Colonic mucosa (tissue), 4 donors: ENCODE results near the gene GLB1L3. TPM values are rescaled to one million over a fixed set of nuclear protein-coding genes. Genes with fewer than 3 reads are reported as not detected.

Experiments
- DNase-seq: peaks from one replicate; pipeline ENCODE4 v3.0.0-alpha.2; 2020
- H3K27ac ChIP-seq: fragments of 200-600 bp; one replicate; pipeline ENCODE4 v1.8.0; 2021
- H3K27me3 ChIP-seq: fragments of 200-600 bp; one replicate; pipeline ENCODE4 v1.8.0; 2021
- H3K36me3 ChIP-seq: fragments of 200-600 bp; one replicate; pipeline ENCODE4 v1.8.0; 2021
- H3K4me1 ChIP-seq: fragments of 200-600 bp; one replicate; pipeline ENCODE4 v1.8.0; 2021; ENCODE audit warnings: mild to moderate bottlenecking
- H3K4me3 ChIP-seq: fragments of 200-600 bp; one replicate; pipeline ENCODE4 v1.8.0; 2021
- H3K9ac ChIP-seq, 2 donors: one replicate each; pipeline ENCODE4 v1.7.0; 2013; ENCODE audit warnings: control low read depth in 2 of 2, low read depth in 2 of 2, low read length in 2 of 2
- H3K9me3 ChIP-seq: fragments of 200-600 bp; one replicate; pipeline ENCODE4 v1.8.0; 2021
- intact Hi-C: fragments of 100-400 bp; cut with DNase I; formaldehyde crosslinking; loops from one replicate; pipeline ENCODE4 v1.14.1; 2022
- total RNA-seq, 2 donors: library from RNA; stranded (reverse); fragmentation: NEBNext Ultra II Directional in 1 of 2; extraction: Animal tissue kit (Norgen Biotek cat#: 25700) in 1 of 2; gene quantifications; one replicate each; pipeline ENCODE4 v1.2.1, GENCODE V29; 2021
- TF ChIP-seq, protein P1 (sequence below): fragments of 200-600 bp; IDR thresholded peaks from one replicate; pipeline ENCODE4 v1.8.0; 2022; ENCODE audit warnings: antibody characterized with exemption, mild to moderate bottlenecking
- donor health status: healthy.
- donor health status: DM: no; HTN: no; CAD: no.
- donor health status: DM: no; HTN: no; CAD: no.

Gene GLB1L3, protein sequence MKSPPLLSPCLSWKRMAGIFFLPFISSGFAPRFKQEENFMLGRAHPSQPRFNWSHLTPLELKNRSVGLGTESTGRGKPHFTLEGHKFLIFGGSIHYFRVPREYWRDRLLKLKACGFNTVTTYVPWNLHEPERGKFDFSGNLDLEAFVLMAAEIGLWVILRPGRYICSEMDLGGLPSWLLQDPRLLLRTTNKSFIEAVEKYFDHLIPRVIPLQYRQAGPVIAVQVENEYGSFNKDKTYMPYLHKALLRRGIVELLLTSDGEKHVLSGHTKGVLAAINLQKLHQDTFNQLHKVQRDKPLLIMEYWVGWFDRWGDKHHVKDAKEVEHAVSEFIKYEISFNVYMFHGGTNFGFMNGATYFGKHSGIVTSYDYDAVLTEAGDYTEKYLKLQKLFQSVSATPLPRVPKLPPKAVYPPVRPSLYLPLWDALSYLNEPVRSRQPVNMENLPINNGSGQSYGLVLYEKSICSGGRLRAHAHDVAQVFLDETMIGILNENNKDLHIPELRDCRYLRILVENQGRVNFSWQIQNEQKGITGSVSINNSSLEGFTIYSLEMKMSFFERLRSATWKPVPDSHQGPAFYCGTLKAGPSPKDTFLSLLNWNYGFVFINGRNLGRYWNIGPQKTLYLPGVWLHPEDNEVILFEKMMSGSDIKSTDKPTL
- under 1 TPM in 1 of 2 donors, not detected in 1; 0.15 TPM for total RNA-seq

DNA sequence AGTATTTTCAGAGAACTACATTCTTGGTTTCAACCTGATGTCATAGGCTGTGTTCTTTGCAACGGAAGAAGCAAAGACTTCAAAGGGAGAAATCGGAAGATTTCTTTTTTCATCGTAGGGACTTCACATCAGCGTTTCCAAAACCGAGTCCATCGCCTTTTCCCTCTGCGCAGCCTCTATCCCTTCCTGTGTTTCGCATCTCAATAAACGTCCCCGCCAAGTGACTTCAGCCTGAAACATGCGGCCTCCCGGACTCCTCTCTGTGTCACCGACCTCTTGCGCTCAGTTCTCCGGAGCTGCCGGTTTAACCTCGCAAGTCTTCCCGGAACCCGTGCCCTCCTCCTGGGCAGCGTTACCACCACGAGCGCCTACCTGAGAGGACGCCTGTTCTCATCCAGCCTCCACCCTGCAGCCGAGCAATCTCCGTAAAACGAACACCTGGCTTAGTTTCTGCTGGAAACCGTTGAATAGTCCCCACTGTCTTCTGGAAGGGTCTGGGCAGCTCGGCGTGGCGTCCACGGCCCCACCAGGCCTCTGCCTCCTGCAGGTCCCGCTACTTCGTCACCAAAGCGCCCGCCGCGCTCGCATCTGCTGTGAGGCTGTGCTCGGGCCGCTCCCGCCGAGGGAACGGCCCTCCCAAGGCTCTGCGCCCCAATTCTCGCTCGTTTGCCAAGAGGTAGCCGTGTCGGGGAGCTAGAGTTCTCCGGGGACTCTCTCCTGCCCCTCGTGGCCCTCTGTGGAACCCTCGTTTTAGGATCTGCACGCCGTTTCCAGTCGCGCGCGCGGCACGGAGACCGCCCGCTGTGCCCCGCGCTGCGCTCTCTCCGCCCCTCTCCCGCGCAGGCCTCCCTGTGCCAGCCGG lies at the start of gene GLB1L3:
TSS of gene GLB1L3 (plus strand) at position 846 of the 862 bp plus-strand sequence. CDS start 362 bp downstream, outside the sequence.
- H3K27me3 ChIP-seq: peaks cover 58% of the 10 kb centered on the region
- no peak within 1 kb of the TSS for H3K27ac ChIP-seq
- intact Hi-C loops: no loop called here
- no peaks in the 10 kb centered on the region for H3K36me3 ChIP-seq
- H3K9me3 ChIP-seq: no peaks in the 10 kb centered on the region
- TF ChIP-seq, protein P1, sequence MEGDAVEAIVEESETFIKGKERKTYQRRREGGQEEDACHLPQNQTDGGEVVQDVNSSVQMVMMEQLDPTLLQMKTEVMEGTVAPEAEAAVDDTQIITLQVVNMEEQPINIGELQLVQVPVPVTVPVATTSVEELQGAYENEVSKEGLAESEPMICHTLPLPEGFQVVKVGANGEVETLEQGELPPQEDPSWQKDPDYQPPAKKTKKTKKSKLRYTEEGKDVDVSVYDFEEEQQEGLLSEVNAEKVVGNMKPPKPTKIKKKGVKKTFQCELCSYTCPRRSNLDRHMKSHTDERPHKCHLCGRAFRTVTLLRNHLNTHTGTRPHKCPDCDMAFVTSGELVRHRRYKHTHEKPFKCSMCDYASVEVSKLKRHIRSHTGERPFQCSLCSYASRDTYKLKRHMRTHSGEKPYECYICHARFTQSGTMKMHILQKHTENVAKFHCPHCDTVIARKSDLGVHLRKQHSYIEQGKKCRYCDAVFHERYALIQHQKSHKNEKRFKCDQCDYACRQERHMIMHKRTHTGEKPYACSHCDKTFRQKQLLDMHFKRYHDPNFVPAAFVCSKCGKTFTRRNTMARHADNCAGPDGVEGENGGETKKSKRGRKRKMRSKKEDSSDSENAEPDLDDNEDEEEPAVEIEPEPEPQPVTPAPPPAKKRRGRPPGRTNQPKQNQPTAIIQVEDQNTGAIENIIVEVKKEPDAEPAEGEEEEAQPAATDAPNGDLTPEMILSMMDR: no peak
- DNase-seq: no peak
- H3K4me1 ChIP-seq: no peaks in the 10 kb centered on the region
- H3K4me3 ChIP-seq: peak within 1 kb of the TSS; percentile 24
- H3K9ac ChIP-seq: peak within 1 kb of the TSS in 1 of 2 donors; percentile 35

DNA sequence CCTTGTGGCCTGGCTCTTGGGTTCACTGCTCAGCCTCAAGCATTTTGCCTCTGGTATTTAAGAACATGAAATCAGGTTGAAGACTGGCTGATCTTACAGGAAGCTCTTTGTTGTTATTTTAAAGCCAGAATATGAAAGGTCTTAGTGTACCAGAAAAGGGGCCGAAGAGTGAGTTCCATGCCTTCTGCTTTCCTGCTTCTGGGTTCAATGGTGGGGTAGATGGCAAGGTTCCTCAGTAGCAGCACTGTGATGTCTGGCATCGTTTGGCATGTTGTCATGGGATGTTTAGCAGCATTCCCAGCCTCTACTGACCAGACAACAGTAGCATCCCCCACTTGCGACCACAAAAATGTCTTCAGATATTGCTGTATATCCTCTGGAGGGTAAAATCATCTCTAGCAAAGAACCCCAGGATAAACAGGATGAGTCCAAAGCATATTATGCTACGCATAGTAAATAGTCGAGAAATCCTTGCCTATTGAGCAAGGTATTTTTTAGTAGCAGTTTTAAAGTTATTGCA lies 49.3 kb upstream of the GLB1L3 start:
- TF ChIP-seq, protein P1: no peak
- Histone ChIP-seq H3K9ac (no peak overlapping the region), H3K27ac (no peak overlapping the region), H3K36me3 (no peaks in the 10 kb centered on the region), H3K4me1 (peaks cover 14% of the 10 kb centered on the region), H3K4me3 (no peak overlapping the region), H3K27me3 (no peaks in the 10 kb centered on the region), H3K9me3 (no peaks in the 10 kb centered on the region)
- no peak for DNase-seq
- intact Hi-C loops: no loop called here

DNA sequence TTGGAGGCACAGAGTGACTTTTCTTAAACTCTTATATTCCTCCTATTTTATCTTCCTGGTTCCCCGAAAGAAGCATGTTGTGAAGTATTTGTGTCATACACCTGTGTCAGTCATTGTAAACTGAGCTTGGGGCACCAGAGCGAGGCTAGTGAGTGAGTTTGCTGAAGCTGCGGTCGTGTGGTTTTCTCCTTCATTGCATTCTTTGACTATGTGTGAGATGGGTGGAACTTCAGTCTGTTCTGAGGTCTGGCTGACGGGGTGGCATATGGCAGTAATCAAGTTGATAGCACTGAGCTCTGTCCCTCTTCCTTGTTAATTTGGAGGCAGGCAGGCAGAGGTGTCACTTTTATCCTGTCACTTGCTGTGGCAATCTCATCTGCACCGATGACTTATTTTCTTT lies 47.6 kb upstream of the GLB1L3 start:
- Histone ChIP-seq H3K9me3 (no peaks in the 10 kb centered on the region), H3K4me3 (no peak overlapping the region), H3K27me3 (no peaks in the 10 kb centered on the region), H3K9ac (no peak overlapping the region), H3K36me3 (no peaks in the 10 kb centered on the region), H3K4me1 (peaks cover 7% of the 10 kb centered on the region), H3K27ac (no peak overlapping the region)
- TF ChIP-seq, protein P1: no peak
- intact Hi-C loops: no loop called here
- no peak for DNase-seq

DNA sequence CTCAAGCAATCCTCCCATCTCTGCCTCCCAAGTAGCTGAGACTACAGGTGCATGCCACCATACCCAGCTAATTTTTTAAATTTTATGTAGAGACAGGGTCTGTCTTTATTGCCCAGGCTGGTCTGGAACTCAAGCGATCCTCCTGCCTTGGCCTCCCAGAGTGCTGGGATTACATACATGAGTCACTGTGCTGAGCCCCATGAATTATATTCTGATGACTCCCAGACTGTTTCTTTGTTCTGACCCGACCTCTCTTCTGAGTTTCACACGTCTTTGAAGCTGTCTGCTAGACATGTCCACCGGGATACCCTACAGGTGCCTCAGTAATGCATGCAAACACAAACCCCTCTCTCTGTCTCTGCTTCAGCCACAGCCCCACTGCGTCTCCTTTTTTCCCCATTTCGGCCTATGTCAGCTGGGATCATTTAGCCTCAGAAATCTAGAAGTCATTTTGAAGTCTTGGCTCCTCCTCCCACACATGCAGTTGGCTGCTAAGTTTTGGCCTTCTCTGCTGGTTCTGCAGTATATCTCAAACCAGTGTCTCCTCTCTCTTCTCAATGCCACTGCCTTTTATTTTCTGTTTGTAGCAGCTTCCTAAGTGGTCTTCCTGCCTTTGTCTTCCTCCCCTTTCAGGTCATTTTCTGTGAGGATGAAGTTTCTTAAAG lies 46.9 kb upstream of the GLB1L3 start:
- Histone ChIP-seq H3K4me3 (no peak overlapping the region), H3K36me3 (no peaks in the 10 kb centered on the region), H3K27ac (no peak overlapping the region), H3K9me3 (no peaks in the 10 kb centered on the region), H3K27me3 (no peaks in the 10 kb centered on the region), H3K9ac (no peak overlapping the region), H3K4me1 (peaks cover 7% of the 10 kb centered on the region)
- TF ChIP-seq, protein P1: no peak
- DNase-seq: no peak
- intact Hi-C loops: no loop called here
